MM.1S (cell line): Measurements from ENCODE around the gene PDS5B.

Source experiments
- CTCF ChIP-seq: fragments of 300-600 bp; sonication (generic); IDR thresholded peaks from 2 replicates; pipeline ENCODE4 v1.5.1; 2016; ENCODE audit warnings: antibody characterized with exemption, low read length, mixed read lengths
- EZH2 ChIP-seq: fragments of 300-600 bp; sonication (generic); optimal IDR thresholded peaks from 2 replicates; pipeline ENCODE3; 2017; ENCODE audit warnings: low read depth, mild to moderate bottlenecking, antibody characterized with exemption, low read length, mixed read lengths

DNA sequence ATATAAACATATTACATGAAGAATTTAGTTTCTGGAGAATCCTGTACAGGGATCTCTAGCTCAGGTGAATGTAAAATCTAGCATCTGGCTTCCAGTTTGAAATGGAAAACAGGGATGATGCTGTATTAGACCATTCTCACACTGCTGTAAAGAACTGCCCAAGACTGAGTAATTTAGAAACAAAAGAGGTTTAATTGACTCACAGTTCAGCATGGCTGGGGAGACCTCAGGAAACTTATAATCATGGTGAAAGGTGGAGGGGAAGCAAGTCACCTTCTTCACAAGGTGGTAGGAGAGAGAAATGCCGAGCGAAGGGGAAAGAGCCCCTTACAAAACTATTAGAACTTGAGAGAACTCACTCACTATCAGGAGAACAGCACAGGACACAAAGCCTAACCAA is 30.6 kb upstream of the PDS5B start:
- TF ChIP-seq CTCF = no peak
- TF ChIP-seq EZH2 = no peak
